ENCODE measurements around the gene CHTOP.
"Not testable (repeated sequence)": the region's sequence is repeated elsewhere in the genome, so short reads cannot be mapped to it uniquely, and the experiment has no call there.

Gene CHTOP

GRCh38 chr1:153633754-153634665 lies at the start of gene CHTOP:
Gene CHTOP, plus strand, starts transcription at chr1:153634066. Its CDS starts 2,523 bp downstream, at chr1:153636589.
- peak; percentile 97 for FAIRE-seq

- no peak for FAIRE-seq
These were observed 48.9 kb upstream of the CHTOP start for GRCh38 chr1:153585006-153585405.

- FAIRE-seq: no peak
These were observed 47.5 kb upstream of the CHTOP start for GRCh38 chr1:153586347-153586746.

- FAIRE-seq: no peak
These were observed 46.6 kb upstream of the CHTOP start for GRCh38 chr1:153587314-153587713.

- FAIRE-seq: not testable (repeated sequence)
These were observed 45.8 kb upstream of the CHTOP start for GRCh38 chr1:153588033-153588432.

- FAIRE-seq: peak; percentile 62
These were observed 45.4 kb upstream of the CHTOP start for GRCh38 chr1:153588482-153588881.

- no peak for FAIRE-seq
These were observed 41.1 kb upstream of the CHTOP start for GRCh38 chr1:153592748-153593147.

- FAIRE-seq: no peak
These were observed 36.7 kb upstream of the CHTOP start for GRCh38 chr1:153597206-153597605.

- FAIRE-seq: no peak
These were observed 35.3 kb upstream of the CHTOP start for GRCh38 chr1:153598309-153599172.

- no peak for FAIRE-seq
These were observed 34.0 kb upstream of the CHTOP start for GRCh38 chr1:153599847-153600246.

- no peak for FAIRE-seq
These were observed 31.1 kb upstream of the CHTOP start for GRCh38 chr1:153602749-153603148.

- FAIRE-seq: no peak
These were observed 27.7 kb upstream of the CHTOP start for GRCh38 chr1:153606194-153606593.

- no peak for FAIRE-seq
These were observed 26.5 kb upstream of the CHTOP start for GRCh38 chr1:153607381-153607780.

GRCh38 chr1:153608089-153608682 lies 25.7 kb upstream of the CHTOP start:
- FAIRE-seq: no peak

GRCh38 chr1:153608742-153609584 lies 24.9 kb upstream of the CHTOP start:
- no peak for FAIRE-seq

GRCh38 chr1:153609585-153609907 lies 24.3 kb upstream of the CHTOP start:
- FAIRE-seq: no peak

- FAIRE-seq: no peak
These were observed 23.5 kb upstream of the CHTOP start for GRCh38 chr1:153610334-153610733.

GRCh38 chr1:153610811-153611301 lies 23.0 kb upstream of the CHTOP start:
- no peak for FAIRE-seq

GRCh38 chr1:153611356-153611755 lies 22.5 kb upstream of the CHTOP start:
- no peak for FAIRE-seq

- FAIRE-seq: no peak
These were observed 21.6 kb upstream of the CHTOP start for GRCh38 chr1:153612111-153612754.

- FAIRE-seq: no peak
These were observed 21.0 kb upstream of the CHTOP start, which contains the start of gene S100A16 for GRCh38 chr1:153612755-153613331. Gene S100A16, minus strand, starts transcription at chr1:153613137. Its CDS starts 4,986 bp downstream, at chr1:153608151.

Measured in TTC549 (cell line).